Stomach (tissue), 19 donors: ENCODE data around the gene ARHGAP28. TPM values are rescaled to one million over a fixed set of nuclear protein-coding genes. Genes with fewer than 3 reads are reported as not detected.

ENCODE experiments used
- DNase-seq, 2 donors: peaks; one replicate each; pipeline versions ENCODE4 v3.0.0 to v3.0.0-alpha.2; 2013 to 2019
- H3K27ac ChIP-seq, 5 donors: fragments of 200-600 bp in 4 of 5; sonication (generic) in 4 of 5; one replicate each; pipeline ENCODE4 v1.5.1; 2013 to 2019; ENCODE audit warnings: mild to moderate bottlenecking in 1 of 5, moderate library complexity in 1 of 5
- H3K27me3 ChIP-seq, 3 donors: fragments of 200-600 bp; sonication (generic); one replicate each; pipeline ENCODE4 v1.5.1; 2017 to 2019; ENCODE audit warnings: mixed run types in 1 of 3
- H3K36me3 ChIP-seq, 4 donors: fragments of 200-600 bp; sonication (generic); 1 replicate in 3 of 4; 2 replicates in 1 of 4; pipeline ENCODE4 v1.5.1; 2016 to 2019
- H3K4me1 ChIP-seq, 4 donors: fragments of 200-600 bp; sonication (generic); one replicate each; pipeline ENCODE4 v1.5.1; 2016 to 2019
- H3K4me3 ChIP-seq, 4 donors: fragments of 200-600 bp; sonication (generic) in 3 of 4; one replicate each; pipeline ENCODE4 v1.5.1; 2016 to 2019; ENCODE audit warnings: mild to moderate bottlenecking in 1 of 4
- H3K9me3 ChIP-seq, 4 donors: fragments of 200-600 bp; sonication (generic); one replicate each; pipeline ENCODE4 v1.5.1; 2016 to 2019
- CTCF ChIP-seq, 7 experiments: fragments of 450-650 bp in 4 of 7; fragments of 200-600 bp in 3 of 7; sonication (generic) in 3 of 7; IDR thresholded peaks; one replicate each; pipeline ENCODE4 v1.5.1; 2016 to 2019; ENCODE audit warnings: antibody characterized with exemption in 7 of 7, control low read depth in 2 of 7, mild to moderate bottlenecking in 1 of 7
- EP300 ChIP-seq: sonication (generic); formaldehyde crosslinking; IDR thresholded peaks from one replicate; pipeline ENCODE4 v1.6.1; 2017; ENCODE audit warnings: antibody characterized with exemption
- POLR2A ChIP-seq, 4 donors: fragments of 450-650 bp; IDR thresholded peaks; one replicate each; pipeline ENCODE4 v1.6.1; 2016; ENCODE audit warnings: antibody characterized with exemption in 4 of 4, control low read depth in 2 of 4, mild to moderate bottlenecking in 1 of 4, moderate library complexity in 1 of 4
- POLR2AphosphoS5 ChIP-seq, 3 donors: sonication (generic); formaldehyde crosslinking; IDR thresholded peaks; one replicate each; pipeline ENCODE4 v1.6.1; 2016; ENCODE audit warnings: antibody characterized with exemption in 3 of 3
- WGBS, 5 donors: extraction: QIAGEN DNeasy Blood & Tissue Kit in 3 of 5; methylation state at CpG; one replicate each; pipeline versions ENCODE4 v1.1.5 to v1.1.7; 2013 to 2018; 5-methylcytosine and 5-hydroxymethylcytosine counted together
- intact Hi-C: fragments of 100-400 bp; cut with DNase I; formaldehyde crosslinking; loops from one replicate; pipeline ENCODE4 v1.15.1; 2023; ENCODE audit warnings: low total_unique reads
- long read RNA-seq, 10 donors: transcript quantifications; one replicate each; lab custom pipeline, GENCODE V29; 2026
- polyA plus RNA-seq, 3 donors: library from polyadenylated mRNA; stranded (reverse); fragments of 200-250 nt; gene quantifications; one replicate each; pipeline ENCODE4 v1.2.3, GENCODE V29; 2013
- total RNA-seq, 5 donors: library from RNA; depleted of rRNA; stranded (reverse); fragments of >200 nt; gene quantifications; one replicate each; pipeline versions ENCODE4 v1.1.0 to v1.2.3, GENCODE V29; 2014 to 2016
- donor health status: healthy with polysubstance abuse.
- donor health status: Bipolar disorder and iron deficiency.
- donor health status: healthy.

ARHGAP28 gene, protein sequence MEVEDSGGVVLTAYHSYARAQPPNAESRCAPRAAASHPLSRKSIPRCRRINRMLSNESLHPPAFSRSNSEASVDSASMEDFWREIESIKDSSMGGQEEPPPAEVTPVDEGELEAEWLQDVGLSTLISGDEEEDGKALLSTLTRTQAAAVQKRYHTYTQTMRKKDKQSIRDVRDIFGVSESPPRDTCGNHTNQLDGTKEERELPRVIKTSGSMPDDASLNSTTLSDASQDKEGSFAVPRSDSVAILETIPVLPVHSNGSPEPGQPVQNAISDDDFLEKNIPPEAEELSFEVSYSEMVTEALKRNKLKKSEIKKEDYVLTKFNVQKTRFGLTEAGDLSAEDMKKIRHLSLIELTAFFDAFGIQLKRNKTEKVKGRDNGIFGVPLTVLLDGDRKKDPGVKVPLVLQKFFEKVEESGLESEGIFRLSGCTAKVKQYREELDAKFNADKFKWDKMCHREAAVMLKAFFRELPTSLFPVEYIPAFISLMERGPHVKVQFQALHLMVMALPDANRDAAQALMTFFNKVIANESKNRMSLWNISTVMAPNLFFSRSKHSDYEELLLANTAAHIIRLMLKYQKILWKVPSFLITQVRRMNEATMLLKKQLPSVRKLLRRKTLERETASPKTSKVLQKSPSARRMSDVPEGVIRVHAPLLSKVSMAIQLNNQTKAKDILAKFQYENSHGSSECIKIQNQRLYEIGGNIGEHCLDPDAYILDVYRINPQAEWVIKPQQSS
- 10 to 100 TPM in 3 of 5 donors, 1 to 10 TPM in 2; 2.7 to 33.8 (median 15.2) TPM for total RNA-seq
- polyA plus RNA-seq: 1 to 10 TPM in 2 of 3 donors, under 1 TPM in 1; 0.73 to 3.7 (median 2.7) TPM
- long read RNA-seq, donor 1: 0 reads
- long read RNA-seq, donor 2: 0 reads
- long read RNA-seq, donor 3, partial matches to known transcripts: 0 of 1 reads
- long read RNA-seq, donor 3, other reads (novel, unspliced or antisense): 0 of 1 reads
- long read RNA-seq, donor 4, partial matches to known transcripts: 0 of 1 reads
- long read RNA-seq, donor 4, other reads (novel, unspliced or antisense): 0 of 1 reads
- long read RNA-seq, donor 5: 0 reads
- long read RNA-seq, donor 6, partial matches to known transcripts: 0 of 1 reads
- long read RNA-seq, donor 6, other reads (novel, unspliced or antisense): 0 of 1 reads
- long read RNA-seq, donor 7, partial matches to known transcripts: 0 of 1 reads
- long read RNA-seq, donor 7, other reads (novel, unspliced or antisense): 0 of 1 reads
- long read RNA-seq, donor 8: 0 reads
- long read RNA-seq, donor 9, partial matches to known transcripts: 0 of 1 reads
- long read RNA-seq, donor 9, other reads (novel, unspliced or antisense): 0 of 1 reads
- long read RNA-seq, donor 10: 0 reads

DNA sequence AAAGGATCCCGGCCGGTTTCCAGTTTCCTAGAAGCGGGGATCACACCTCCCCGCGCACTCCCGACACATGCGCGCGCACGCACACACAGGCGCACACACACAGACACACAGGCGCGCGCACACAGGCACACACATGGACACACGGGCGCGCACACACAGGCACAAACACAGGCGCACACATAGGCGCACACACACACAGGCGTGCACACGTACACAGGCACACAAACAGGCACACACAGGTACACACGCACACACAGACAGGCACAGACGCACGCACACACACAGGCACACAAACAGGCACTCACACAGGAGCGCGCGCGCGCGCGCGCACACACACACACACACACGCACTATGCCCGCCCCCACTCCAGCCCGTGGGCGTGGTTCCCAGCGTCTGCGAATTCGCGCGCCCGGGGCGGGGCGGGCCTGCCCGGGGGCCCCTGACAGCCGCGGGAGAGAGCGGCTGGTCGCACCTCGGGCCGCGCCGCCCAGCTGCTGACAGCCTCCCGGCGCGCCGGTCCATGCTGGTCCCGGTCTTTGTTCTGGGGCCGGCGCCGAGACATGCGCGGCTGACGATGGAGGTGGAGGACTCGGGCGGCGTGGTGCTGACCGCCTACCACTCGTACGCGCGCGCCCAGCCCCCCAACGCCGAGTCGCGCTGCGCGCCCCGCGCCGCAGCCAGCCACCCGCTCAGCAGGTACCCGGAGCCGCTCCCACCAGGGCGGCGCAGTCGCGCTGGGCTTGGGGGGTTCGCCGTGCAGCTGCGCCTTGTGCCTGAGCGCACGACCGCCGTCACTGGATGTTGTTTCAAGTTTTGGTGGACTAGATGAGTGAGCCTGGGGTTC, at the start of gene ARHGAP28:
TSS of gene ARHGAP28 (plus strand) at position 470 of the 845 bp plus-strand sequence. CDS start at position 576, 106 bp downstream.
- peak within 1 kb of the TSS; percentile 62 to 79 (median 64) for H3K4me3 ChIP-seq
- no peaks in the 10 kb centered on the region for H3K36me3 ChIP-seq
- peak within 1 kb of the TSS; percentile 73 to 89 (median 86) for H3K27ac ChIP-seq
- peak; percentile 70 to 96 for DNase-seq
- peaks cover 14 to 35% (median 27%) of the 10 kb centered on the region in 4 donors for H3K4me1 ChIP-seq
- intact Hi-C loops: no loop called here
- no peaks in the 10 kb centered on the region for H3K9me3 ChIP-seq
- 0 to 2% (median 1%) methylated on average over 34 to 95 of the region's 96 CpGs for WGBS, 5 donors
- peaks cover 0 to 6% (median 0%) of the 10 kb centered on the region in 3 donors for H3K27me3 ChIP-seq
- TF ChIP-seq CTCF (IDR thresholded peaks at IDR 0.05): peak in 2 of 7 experiments; percentile 18 to 23
- peak in 1 of 3 donors; percentile 10 for TF ChIP-seq POLR2AphosphoS5 (IDR thresholded peaks at IDR 0.05)
- TF ChIP-seq EP300: no peak
- TF ChIP-seq POLR2A (IDR thresholded peaks at IDR 0.05): no peak

GRCh38 chr18:6681331-6681875, 48.1 kb upstream of the ARHGAP28 start:
- DNase-seq: no peak

GRCh38 chr18:6682437-6683111, 46.9 kb upstream of the ARHGAP28 start:
- Histone ChIP-seq H3K4me3 (peak overlapping the region; percentile 3 to 32 (median 23)), H3K27me3 (no peaks in the 10 kb centered on the region), H3K4me1 (peaks cover 0 to 13% (median 7%) of the 10 kb centered on the region in 4 donors), H3K9me3 (no peaks in the 10 kb centered on the region), H3K27ac (peak overlapping the region in 1 of 5 donors; percentile 26), H3K36me3 (no peaks in the 10 kb centered on the region)
- TF ChIP-seq POLR2A (IDR thresholded peaks at IDR 0.05) (no peak), EP300 (no peak), POLR2AphosphoS5 (IDR thresholded peaks at IDR 0.05) (no peak), CTCF (IDR thresholded peaks at IDR 0.05) (no peak)
- intact Hi-C loops: no loop called here
- peak; percentile 26 to 46 for DNase-seq
- 21 to 38% (median 27%) methylated on average over 13 to 14 of the region's 14 CpGs for WGBS, 5 donors

More at GRCh38 chr18:6681331-6681875, 48.1 kb upstream of the ARHGAP28 start:
- H3K27ac ChIP-seq: no peak overlapping the region
- no peak for TF ChIP-seq POLR2AphosphoS5 (IDR thresholded peaks at IDR 0.05)
- TF ChIP-seq POLR2A (IDR thresholded peaks at IDR 0.05): no peak
- TF ChIP-seq EP300: no peak
- no peaks in the 10 kb centered on the region for H3K36me3 ChIP-seq
- peaks cover 0 to 13% (median 7%) of the 10 kb centered on the region in 4 donors for H3K4me1 ChIP-seq
- 41 to 57% (median 55%) methylated on average over 1 of the region's 1 CpG for WGBS, 5 donors
- no peaks in the 10 kb centered on the region for H3K9me3 ChIP-seq
- intact Hi-C loops: no loop called here
- no peak overlapping the region for H3K4me3 ChIP-seq
- no peaks in the 10 kb centered on the region for H3K27me3 ChIP-seq
